MM.1S (cell line): Measurements from ENCODE around the gene WDR83.

ENCODE experiments used
- DNase-seq: peaks from one replicate; pipeline ENCODE4 v3.0.0-alpha.2; 2015
- H2AFZ ChIP-seq: fragments of 300-600 bp; sonication (generic); 2 replicates; pipeline ENCODE4 v1.6.0; 2016; ENCODE audit warnings: antibody characterized with exemption, low read length
- H3F3A ChIP-seq: fragments of 300-600 bp; sonication (generic); 2 replicates; pipeline ENCODE4 v1.6.1; 2016; ENCODE audit warnings: mild to moderate bottlenecking, antibody characterized with exemption, low read length, moderate library complexity, mixed read lengths; ENCODE audit not compliant: insufficient read depth
- H3K27ac ChIP-seq: fragments of 300-600 bp; sonication (generic); 2 replicates; pipeline ENCODE4 v1.5.1; 2016; ENCODE audit warnings: mild to moderate bottlenecking, low read length
- H3K27me3 ChIP-seq: fragments of 300-600 bp; sonication (generic); replicated peaks from 2 replicates; pipeline ENCODE4 v1.6.0; 2016; ENCODE audit warnings: low read length; ENCODE audit not compliant: insufficient read depth
- H3K36me3 ChIP-seq: fragments of 300-600 bp; sonication (generic); replicated peaks from 2 replicates; pipeline ENCODE4 v1.6.1; 2016; ENCODE audit warnings: mild to moderate bottlenecking, low read length, mixed read lengths; ENCODE audit not compliant: insufficient read depth
- H3K4me1 ChIP-seq: fragments of 300-600 bp; sonication (generic); 2 replicates; pipeline ENCODE4 v1.6.1; 2016; ENCODE audit warnings: low read length, mixed read lengths
- H3K4me2 ChIP-seq: fragments of 300-600 bp; sonication (generic); 2 replicates; pipeline ENCODE4 v1.6.0; 2016; ENCODE audit warnings: low read depth, low read length
- H3K4me3 ChIP-seq: fragments of 300-600 bp; sonication (generic); 2 replicates; pipeline ENCODE4 v1.5.1; 2016; ENCODE audit warnings: low read length, mixed read lengths
- H3K79me2 ChIP-seq: fragments of 300-600 bp; sonication (generic); 2 replicates; pipeline ENCODE4 v1.6.1; 2016; ENCODE audit warnings: mixed run types, low read length, mixed read lengths
- H3K9ac ChIP-seq: fragments of 300-600 bp; sonication (generic); 2 replicates; pipeline ENCODE4 v1.6.1; 2016; ENCODE audit warnings: low read length, mixed read lengths
- H3K9me2 ChIP-seq: fragments of 300-600 bp; sonication (generic); replicated peaks from 2 replicates; pipeline ENCODE4 v1.6.1; 2016; ENCODE audit warnings: mild to moderate bottlenecking, low read length, mixed read lengths; ENCODE audit not compliant: insufficient read depth
- H3K9me3 ChIP-seq: fragments of 300-600 bp; sonication (generic); replicated peaks from 2 replicates; pipeline ENCODE4 v1.6.1; 2016; ENCODE audit warnings: mild to moderate bottlenecking, low read length, mixed read lengths; ENCODE audit not compliant: insufficient read depth
- H4K20me1 ChIP-seq: fragments of 300-600 bp; sonication (generic); 2 replicates; pipeline ENCODE4 v1.6.1; 2016; ENCODE audit warnings: mild to moderate bottlenecking, low read length, moderate library complexity, mixed read lengths; ENCODE audit not compliant: insufficient read depth
- CTCF ChIP-seq: fragments of 300-600 bp; sonication (generic); IDR thresholded peaks from 2 replicates; pipeline ENCODE4 v1.5.1; 2016; ENCODE audit warnings: antibody characterized with exemption, low read length, mixed read lengths
- EZH2 ChIP-seq: fragments of 300-600 bp; sonication (generic); optimal IDR thresholded peaks from 2 replicates; pipeline ENCODE3; 2017; ENCODE audit warnings: low read depth, mild to moderate bottlenecking, antibody characterized with exemption, low read length, mixed read lengths
- EZH2phosphoT487 ChIP-seq: fragments of 300-600 bp; sonication (generic); IDR thresholded peaks from 2 replicates; pipeline ENCODE4 v1.6.1; 2018; ENCODE audit warnings: antibody characterized with exemption, low read length

WDR83 gene

GRCh38 chr19:12715929-12716328 is 49.3 kb downstream of the WDR83 start:
- no peaks in the 10 kb centered on the region for H3K4me1 ChIP-seq
- no peaks in the 10 kb centered on the region for H4K20me1 ChIP-seq
- TF ChIP-seq EZH2phosphoT487: no peak
- no peak for TF ChIP-seq CTCF
- TF ChIP-seq EZH2: no peak
- H3K9me2 ChIP-seq: no peaks in the 10 kb centered on the region
- no peak overlapping the region for H2AFZ ChIP-seq
- H3K27ac ChIP-seq: no peak overlapping the region
- H3K36me3 ChIP-seq: peaks cover 13% of the 10 kb centered on the region
- no peak for DNase-seq
- peaks cover 60% of the 10 kb centered on the region for H3K79me2 ChIP-seq
- no peaks in the 10 kb centered on the region for H3F3A ChIP-seq
- no peaks in the 10 kb centered on the region for H3K9me3 ChIP-seq
- H3K4me3 ChIP-seq: no peak overlapping the region
- no peak overlapping the region for H3K4me2 ChIP-seq
- no peak overlapping the region for H3K9ac ChIP-seq
- no peaks in the 10 kb centered on the region for H3K27me3 ChIP-seq

- Histone ChIP-seq H3K4me3 (no peak overlapping the region), H3K27me3 (no peaks in the 10 kb centered on the region), H3K27ac (no peak overlapping the region), H3K79me2 (peaks cover 77% of the 10 kb centered on the region), H3K9me3 (no peaks in the 10 kb centered on the region), H3K4me1 (peaks cover 3% of the 10 kb centered on the region; the same call in 1 of the 2 replicates), H2AFZ (no peak overlapping the region), H4K20me1 (no peaks in the 10 kb centered on the region), H3K4me2 (no peak overlapping the region), H3K9me2 (no peaks in the 10 kb centered on the region), H3F3A (peaks cover 9% of the 10 kb centered on the region), H3K36me3 (peaks cover 5% of the 10 kb centered on the region; the same call in 1 of the 2 replicates), H3K9ac (no peak overlapping the region)
- no peak for DNase-seq
- no peak for TF ChIP-seq CTCF
- TF ChIP-seq EZH2phosphoT487: no peak
- TF ChIP-seq EZH2: no peak
These were observed 53.7 kb downstream of the WDR83 start for GRCh38 chr19:12720296-12720695.

- Histone ChIP-seq H3K9me2 (no peaks in the 10 kb centered on the region), H3K27ac (no peak overlapping the region), H3K9me3 (no peaks in the 10 kb centered on the region), H3K4me1 (peaks cover 3% of the 10 kb centered on the region; the same call in 1 of the 2 replicates), H3K4me2 (peak overlapping the region; percentile 100), H3K36me3 (peaks cover 5% of the 10 kb centered on the region; the same call in 1 of the 2 replicates), H2AFZ (no peak overlapping the region), H3K9ac (peak overlapping the region; percentile 85; the same call in 1 of the 2 replicates), H3K27me3 (no peaks in the 10 kb centered on the region), H4K20me1 (no peaks in the 10 kb centered on the region), H3K79me2 (peaks cover 69% of the 10 kb centered on the region), H3K4me3 (peak overlapping the region; percentile 84), H3F3A (peaks cover 9% of the 10 kb centered on the region)
- no peak for DNase-seq
- no peak for TF ChIP-seq EZH2phosphoT487
- no peak for TF ChIP-seq EZH2
These were observed 54.4 kb downstream of the WDR83 start for GRCh38 chr19:12720851-12721655.
